Right lobe of liver (tissue), 4 donors: ENCODE data around the gene DNAH1.

Source experiments
- POLR2A ChIP-seq: fragments of 450-650 bp; IDR thresholded peaks from one replicate; pipeline ENCODE4 v1.6.1; 2017; ENCODE audit warnings: antibody characterized with exemption, mild to moderate bottlenecking
- TF ChIP-seq, protein P1 (sequence below), 4 donors: fragments of 200-600 bp in 3 of 4; fragments of 450-650 bp in 1 of 4; IDR thresholded peaks; one replicate each; pipeline versions ENCODE4 v1.5.1 to v1.8.0; 2016 to 2022; ENCODE audit warnings: antibody characterized with exemption in 4 of 4, mild to moderate bottlenecking in 2 of 4
- donor health status: DM: no; HTN: no; CAD: no.
- donor health status: DM: no; HTN: no; CAD: no.
- donor health status: DM: no; HTN: yes; CAD: no.

DNA sequence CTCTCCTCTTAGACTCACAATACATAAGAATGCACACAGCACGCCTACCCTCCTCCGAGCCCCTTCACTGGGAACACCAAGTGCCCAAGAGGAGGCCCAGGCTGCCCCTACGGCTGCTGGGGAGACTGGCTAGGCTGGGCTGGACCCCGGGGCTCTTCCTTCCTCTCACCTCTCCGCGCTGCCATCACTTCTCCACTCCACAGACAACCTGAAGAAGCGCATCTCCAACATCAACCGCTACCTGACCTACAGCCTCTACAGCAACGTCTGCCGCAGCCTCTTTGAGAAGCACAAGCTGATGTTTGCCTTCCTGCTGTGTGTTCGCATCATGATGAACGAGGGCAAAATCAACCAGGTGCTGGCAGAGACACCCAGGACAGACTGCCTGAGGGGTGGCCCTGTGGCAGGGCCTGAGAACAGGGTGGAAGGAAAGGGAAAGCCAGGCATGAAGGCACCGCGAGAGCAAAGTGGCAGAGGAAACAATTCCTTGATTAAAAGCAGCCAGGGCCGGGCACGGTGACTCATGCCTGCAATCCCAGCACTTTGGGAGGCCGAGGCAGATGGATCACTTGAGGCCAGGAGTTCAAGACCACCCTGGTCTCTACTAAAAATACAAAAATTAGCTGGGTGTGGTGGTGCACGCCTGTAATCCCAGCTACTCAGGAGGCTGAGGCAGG is 77.2 kb downstream of the DNAH1 start:
- no peak for TF ChIP-seq POLR2A
- TF ChIP-seq, protein P1, sequence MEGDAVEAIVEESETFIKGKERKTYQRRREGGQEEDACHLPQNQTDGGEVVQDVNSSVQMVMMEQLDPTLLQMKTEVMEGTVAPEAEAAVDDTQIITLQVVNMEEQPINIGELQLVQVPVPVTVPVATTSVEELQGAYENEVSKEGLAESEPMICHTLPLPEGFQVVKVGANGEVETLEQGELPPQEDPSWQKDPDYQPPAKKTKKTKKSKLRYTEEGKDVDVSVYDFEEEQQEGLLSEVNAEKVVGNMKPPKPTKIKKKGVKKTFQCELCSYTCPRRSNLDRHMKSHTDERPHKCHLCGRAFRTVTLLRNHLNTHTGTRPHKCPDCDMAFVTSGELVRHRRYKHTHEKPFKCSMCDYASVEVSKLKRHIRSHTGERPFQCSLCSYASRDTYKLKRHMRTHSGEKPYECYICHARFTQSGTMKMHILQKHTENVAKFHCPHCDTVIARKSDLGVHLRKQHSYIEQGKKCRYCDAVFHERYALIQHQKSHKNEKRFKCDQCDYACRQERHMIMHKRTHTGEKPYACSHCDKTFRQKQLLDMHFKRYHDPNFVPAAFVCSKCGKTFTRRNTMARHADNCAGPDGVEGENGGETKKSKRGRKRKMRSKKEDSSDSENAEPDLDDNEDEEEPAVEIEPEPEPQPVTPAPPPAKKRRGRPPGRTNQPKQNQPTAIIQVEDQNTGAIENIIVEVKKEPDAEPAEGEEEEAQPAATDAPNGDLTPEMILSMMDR (IDR thresholded peaks at IDR 0.05), result no peak
